ENCODE measurements around the gene MCIDAS. TPM values are rescaled to one million over a fixed set of nuclear protein-coding genes. Genes with fewer than 3 reads are reported as not detected.

MCIDAS gene
- total RNA-seq, 4 donors from 2014 or later, result not detected

GRCh38 chr5:55227664-55228430, 732 bp upstream of the MCIDAS start:
- DNase-seq (ENCODE audit: low spot score), result no peak

GRCh38 chr5:55226027-55226933, 835 bp downstream of the MCIDAS start:
- TF ChIP-seq CTCF (IDR thresholded peaks at IDR 0.05), result no peak
- DNase-seq (ENCODE audit: low spot score) (no peak), ATAC-seq (ENCODE audit: low FRiP score) (peak; percentile 86)

More at GRCh38 chr5:55227664-55228430, 732 bp upstream of the MCIDAS start:
- TF ChIP-seq CTCF (IDR thresholded peaks at IDR 0.05), result no peak
- no peak for ATAC-seq (ENCODE audit: low FRiP score)

- DNase-seq (ENCODE audit: low spot score) (no peak), ATAC-seq (ENCODE audit: low FRiP score) (no peak)
- no peak for TF ChIP-seq CTCF (IDR thresholded peaks at IDR 0.05)
Observed at GRCh38 chr5:55225346-55225745, 1.8 kb downstream of the MCIDAS start.

GRCh38 chr5:55223812-55224240, 3.3 kb downstream of the MCIDAS start:
- DNase-seq (ENCODE audit: low spot score) (no peak), ATAC-seq (ENCODE audit: low FRiP score) (no peak)
- no peak for TF ChIP-seq CTCF (IDR thresholded peaks at IDR 0.05)

- DNase-seq (ENCODE audit: low spot score) (no peak), ATAC-seq (ENCODE audit: low FRiP score) (no peak)
- TF ChIP-seq CTCF (IDR thresholded peaks at IDR 0.05), result no peak
Observed at GRCh38 chr5:55222985-55223811, 3.9 kb downstream of the MCIDAS start.

- no peak for TF ChIP-seq CTCF (IDR thresholded peaks at IDR 0.05)
- no peak for DNase-seq (ENCODE audit: low spot score)
- no peak for ATAC-seq (ENCODE audit: low FRiP score)
Observed at GRCh38 chr5:55222092-55222984, 4.8 kb downstream of the MCIDAS start.

Data from omental fat pad (tissue), 4 donors.